MM.1S (cell line): ENCODE data around the gene GRHL3.

ENCODE experiments used
- CTCF ChIP-seq: fragments of 300-600 bp; sonication (generic); IDR thresholded peaks from 2 replicates; pipeline ENCODE4 v1.5.1; 2016; ENCODE audit warnings: antibody characterized with exemption, low read length, mixed read lengths
- EZH2 ChIP-seq: fragments of 300-600 bp; sonication (generic); optimal IDR thresholded peaks from 2 replicates; pipeline ENCODE3; 2017; ENCODE audit warnings: low read depth, mild to moderate bottlenecking, antibody characterized with exemption, low read length, mixed read lengths

- TF ChIP-seq EZH2 (no peak), CTCF (no peak)
Measured at GRCh38 chr1:24290933-24291487, 28.1 kb upstream of the GRHL3 start.
